Measurements from ENCODE around the gene ARRDC4.

GRCh38 chr15:98002419-98002818, 41.9 kb downstream of the ARRDC4 start:
- TF ChIP-seq, protein P1, sequence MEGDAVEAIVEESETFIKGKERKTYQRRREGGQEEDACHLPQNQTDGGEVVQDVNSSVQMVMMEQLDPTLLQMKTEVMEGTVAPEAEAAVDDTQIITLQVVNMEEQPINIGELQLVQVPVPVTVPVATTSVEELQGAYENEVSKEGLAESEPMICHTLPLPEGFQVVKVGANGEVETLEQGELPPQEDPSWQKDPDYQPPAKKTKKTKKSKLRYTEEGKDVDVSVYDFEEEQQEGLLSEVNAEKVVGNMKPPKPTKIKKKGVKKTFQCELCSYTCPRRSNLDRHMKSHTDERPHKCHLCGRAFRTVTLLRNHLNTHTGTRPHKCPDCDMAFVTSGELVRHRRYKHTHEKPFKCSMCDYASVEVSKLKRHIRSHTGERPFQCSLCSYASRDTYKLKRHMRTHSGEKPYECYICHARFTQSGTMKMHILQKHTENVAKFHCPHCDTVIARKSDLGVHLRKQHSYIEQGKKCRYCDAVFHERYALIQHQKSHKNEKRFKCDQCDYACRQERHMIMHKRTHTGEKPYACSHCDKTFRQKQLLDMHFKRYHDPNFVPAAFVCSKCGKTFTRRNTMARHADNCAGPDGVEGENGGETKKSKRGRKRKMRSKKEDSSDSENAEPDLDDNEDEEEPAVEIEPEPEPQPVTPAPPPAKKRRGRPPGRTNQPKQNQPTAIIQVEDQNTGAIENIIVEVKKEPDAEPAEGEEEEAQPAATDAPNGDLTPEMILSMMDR (IDR thresholded peaks at IDR 0.05; ENCODE audit: low read length): no peak
- no peak for TF ChIP-seq EZH2 (optimal IDR thresholded peaks at IDR 0.05; ENCODE audit: low read depth, low read length)
- no peak for TF ChIP-seq EZH2phosphoT487 (IDR thresholded peaks at IDR 0.05; ENCODE audit: low read length)
